ENCODE results near the gene PLA2G4C. TPM values are rescaled to one million over a fixed set of nuclear protein-coding genes. Genes with fewer than 3 reads are reported as not detected.

The PLA2G4C gene
- 10 to 100 TPM; 11.8 to 18.5 (median 13.1) TPM for total RNA-seq
- polyA plus RNA-seq = 1 to 10 TPM in 2 of 3 donors, under 1 TPM in 1; 0.60 to 6.4 (median 6.0) TPM

- peak within 1 kb of the TSS; percentile 30 to 56 (median 48) for H3K4me3 ChIP-seq
- no peaks in the 10 kb centered on the region for H3K27me3 ChIP-seq
- intact Hi-C loops (cut with DNase I) = no loop called here
- H3K27ac ChIP-seq = peak within 1 kb of the TSS; percentile 89 to 95 (median 94)
- peak; percentile 96 for DNase-seq
- no peak for TF ChIP-seq CTCF (IDR thresholded peaks at IDR 0.05)
- TF ChIP-seq EP300 (IDR thresholded peaks at IDR 0.05) = peak in 1 of 4 donors; percentile 75
- TF ChIP-seq POLR2AphosphoS5 (IDR thresholded peaks at IDR 0.05) = peak; percentile 62 to 77 (median 62)
- TF ChIP-seq POLR2A (IDR thresholded peaks at IDR 0.05) = peak; percentile 24 to 51
- no peaks in the 10 kb centered on the region for H3K9me3 ChIP-seq
- peaks cover 0 to 32% (median 28%) of the 10 kb centered on the region in 4 donors for H3K4me1 ChIP-seq
- WGBS, 2 donors = 1 to 2% methylated on average over 27 of the region's 27 CpGs
- no peaks in the 10 kb centered on the region for H3K36me3 ChIP-seq
Observed at GRCh38 chr19:48110350-48110966, at the start of gene PLA2G4C. PLA2G4C (minus strand) TSS chr19:48110817; CDS start chr19:48106529, 4,288 bp downstream.

GRCh38 chr19:48158210-48158790 lies 47.7 kb upstream of the PLA2G4C start:
- no peak for DNase-seq
- no peak overlapping the region for H3K27ac ChIP-seq
- intact Hi-C loops (cut with DNase I) = no loop called here
- no peak for TF ChIP-seq CTCF (IDR thresholded peaks at IDR 0.05)
- no peak for TF ChIP-seq POLR2AphosphoS5 (IDR thresholded peaks at IDR 0.05)
- no peak for TF ChIP-seq POLR2A (IDR thresholded peaks at IDR 0.05)
- no peak for TF ChIP-seq EP300 (IDR thresholded peaks at IDR 0.05)
- H3K9me3 ChIP-seq = no peaks in the 10 kb centered on the region
- no peaks in the 10 kb centered on the region for H3K4me1 ChIP-seq
- peaks cover 0 to 6% (median 0%) of the 10 kb centered on the region in 4 donors for H3K36me3 ChIP-seq
- WGBS, 2 donors = 89 to 92% methylated on average over 12 of the region's 12 CpGs
- no peak overlapping the region for H3K4me3 ChIP-seq
- H3K27me3 ChIP-seq = no peaks in the 10 kb centered on the region

- DNase-seq = no peak
- no peak overlapping the region for H3K27ac ChIP-seq
- TF ChIP-seq CTCF (IDR thresholded peaks at IDR 0.05) = no peak
- TF ChIP-seq POLR2AphosphoS5 (IDR thresholded peaks at IDR 0.05) = no peak
- no peak for TF ChIP-seq EP300 (IDR thresholded peaks at IDR 0.05)
- TF ChIP-seq POLR2A (IDR thresholded peaks at IDR 0.05) = no peak
- 55 to 74% methylated on average over 9 of the region's 9 CpGs for WGBS, 2 donors
- intact Hi-C loops (cut with DNase I) = loop anchor here (5.0 kb wide), 1 partner anchor 177 kb away; no protein-coding TSS in a partner anchor
- H3K4me1 ChIP-seq = peaks cover 0 to 15% (median 13%) of the 10 kb centered on the region in 4 donors
- no peaks in the 10 kb centered on the region for H3K36me3 ChIP-seq
- H3K27me3 ChIP-seq = no peaks in the 10 kb centered on the region
- H3K9me3 ChIP-seq = no peaks in the 10 kb centered on the region
- H3K4me3 ChIP-seq = no peak overlapping the region
Observed at GRCh38 chr19:48154003-48154402, 43.4 kb upstream of the PLA2G4C start.

- DNase-seq = peak; percentile 74
- H3K4me3 ChIP-seq = no peak overlapping the region
- no peak for TF ChIP-seq POLR2A (IDR thresholded peaks at IDR 0.05)
- TF ChIP-seq CTCF (IDR thresholded peaks at IDR 0.05) = peak; percentile 61 to 93 (median 82)
- no peak for TF ChIP-seq POLR2AphosphoS5 (IDR thresholded peaks at IDR 0.05)
- TF ChIP-seq EP300 (IDR thresholded peaks at IDR 0.05) = no peak
- 33 to 38% methylated on average over 8 of the region's 8 CpGs for WGBS, 2 donors
- no peaks in the 10 kb centered on the region for H3K36me3 ChIP-seq
- no peak overlapping the region for H3K27ac ChIP-seq
- intact Hi-C loops (cut with DNase I) = loop anchor here (1.0 to 5.0 kb wide), 2 partner anchors 45 to 175 kb away; no protein-coding TSS in a partner anchor
- H3K9me3 ChIP-seq = no peaks in the 10 kb centered on the region
- H3K4me1 ChIP-seq = peaks cover 0 to 23% (median 18%) of the 10 kb centered on the region in 4 donors
- H3K27me3 ChIP-seq = no peaks in the 10 kb centered on the region
Observed at GRCh38 chr19:48152551-48152950, 41.9 kb upstream of the PLA2G4C start.
